C4-2B (cell line): ENCODE data around the gene ASF1A.

ENCODE experiments used
- ZFX ChIP-seq: fragments of 450-650 bp; IDR thresholded peaks from 2 replicates; pipeline ENCODE4 v1.6.1; 2017
- TF ChIP-seq, protein P1 (sequence below): fragments of 450-650 bp; conservative IDR thresholded peaks from 2 replicates; pipeline ENCODE4 v1.5.1; 2017; ENCODE audit warnings: mild to moderate bottlenecking

DNA sequence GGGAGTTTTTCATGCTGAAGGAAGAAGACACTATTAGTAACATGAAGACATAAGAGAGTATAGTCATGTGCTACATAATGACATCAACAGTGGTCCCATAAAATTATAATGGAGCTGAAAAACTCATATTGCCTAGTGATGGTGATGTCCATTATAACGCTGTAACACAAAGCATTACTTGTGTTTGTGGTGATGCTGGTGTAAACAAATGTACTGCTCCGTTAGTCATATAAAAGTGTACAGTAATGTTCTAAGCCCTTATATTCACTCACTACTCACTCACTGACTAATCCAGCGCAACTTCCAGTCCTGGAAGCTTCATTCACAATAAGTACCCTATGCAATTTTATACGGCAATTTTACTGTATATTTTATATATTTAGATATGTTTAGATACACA lies 26.8 kb upstream of the ASF1A start:
- TF ChIP-seq, protein P1, sequence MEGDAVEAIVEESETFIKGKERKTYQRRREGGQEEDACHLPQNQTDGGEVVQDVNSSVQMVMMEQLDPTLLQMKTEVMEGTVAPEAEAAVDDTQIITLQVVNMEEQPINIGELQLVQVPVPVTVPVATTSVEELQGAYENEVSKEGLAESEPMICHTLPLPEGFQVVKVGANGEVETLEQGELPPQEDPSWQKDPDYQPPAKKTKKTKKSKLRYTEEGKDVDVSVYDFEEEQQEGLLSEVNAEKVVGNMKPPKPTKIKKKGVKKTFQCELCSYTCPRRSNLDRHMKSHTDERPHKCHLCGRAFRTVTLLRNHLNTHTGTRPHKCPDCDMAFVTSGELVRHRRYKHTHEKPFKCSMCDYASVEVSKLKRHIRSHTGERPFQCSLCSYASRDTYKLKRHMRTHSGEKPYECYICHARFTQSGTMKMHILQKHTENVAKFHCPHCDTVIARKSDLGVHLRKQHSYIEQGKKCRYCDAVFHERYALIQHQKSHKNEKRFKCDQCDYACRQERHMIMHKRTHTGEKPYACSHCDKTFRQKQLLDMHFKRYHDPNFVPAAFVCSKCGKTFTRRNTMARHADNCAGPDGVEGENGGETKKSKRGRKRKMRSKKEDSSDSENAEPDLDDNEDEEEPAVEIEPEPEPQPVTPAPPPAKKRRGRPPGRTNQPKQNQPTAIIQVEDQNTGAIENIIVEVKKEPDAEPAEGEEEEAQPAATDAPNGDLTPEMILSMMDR: no peak
- TF ChIP-seq ZFX: no peak
